OCI-LY1 (cell line): ENCODE data around the gene TMEM207.

Experiments used
- CTCF ChIP-seq: fragments of 200-600 bp; sonication (generic), shearing (Covaris generic); IDR thresholded peaks from 2 replicates; pipeline ENCODE4 v1.5.1; 2017; ENCODE audit warnings: mild to moderate bottlenecking, antibody characterized with exemption, low read length, moderate library complexity, mixed read lengths
- EZH2 ChIP-seq: fragments of 200-600 bp; sonication (generic), shearing (Covaris generic); IDR thresholded peaks from 2 replicates; pipeline ENCODE4 v1.8.0; 2017; ENCODE audit warnings: borderline replicate concordance, mixed run types, mild to moderate bottlenecking, antibody characterized with exemption, low read length, moderate library complexity, mixed read lengths

- TF ChIP-seq CTCF (no peak), EZH2 (no peak)
These were observed 7.5 kb downstream of the TMEM207 start for GRCh38 chr3:190442240-190442639.
